ENCODE results near the gene IGFBP7.
"Not testable (repeated sequence)": the region's sequence is repeated elsewhere in the genome, so short reads cannot be mapped to it uniquely, and the experiment has no call there.

The IGFBP7 gene

DNA sequence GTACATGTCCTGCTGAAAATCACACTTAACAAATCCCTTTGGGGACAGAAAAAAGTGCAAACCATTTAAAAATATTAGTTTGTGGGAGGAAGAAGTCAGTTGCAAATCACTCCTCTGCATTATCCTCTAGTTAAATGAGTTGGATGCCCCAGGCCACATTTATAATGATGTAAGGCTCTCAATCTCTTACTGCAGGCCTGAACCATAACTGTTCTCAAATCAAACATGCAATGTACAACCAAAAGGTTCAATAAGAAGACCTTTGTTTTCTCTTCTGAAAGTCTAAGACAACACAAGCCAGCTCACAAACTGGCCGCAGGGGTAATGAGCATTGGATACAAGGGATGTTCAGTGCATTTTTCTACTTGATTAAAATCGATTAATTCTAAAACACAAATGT, 39.7 kb downstream of the IGFBP7 start:
- DNase-seq, result peak in 1 of 4 experiments; percentile 11

DNA sequence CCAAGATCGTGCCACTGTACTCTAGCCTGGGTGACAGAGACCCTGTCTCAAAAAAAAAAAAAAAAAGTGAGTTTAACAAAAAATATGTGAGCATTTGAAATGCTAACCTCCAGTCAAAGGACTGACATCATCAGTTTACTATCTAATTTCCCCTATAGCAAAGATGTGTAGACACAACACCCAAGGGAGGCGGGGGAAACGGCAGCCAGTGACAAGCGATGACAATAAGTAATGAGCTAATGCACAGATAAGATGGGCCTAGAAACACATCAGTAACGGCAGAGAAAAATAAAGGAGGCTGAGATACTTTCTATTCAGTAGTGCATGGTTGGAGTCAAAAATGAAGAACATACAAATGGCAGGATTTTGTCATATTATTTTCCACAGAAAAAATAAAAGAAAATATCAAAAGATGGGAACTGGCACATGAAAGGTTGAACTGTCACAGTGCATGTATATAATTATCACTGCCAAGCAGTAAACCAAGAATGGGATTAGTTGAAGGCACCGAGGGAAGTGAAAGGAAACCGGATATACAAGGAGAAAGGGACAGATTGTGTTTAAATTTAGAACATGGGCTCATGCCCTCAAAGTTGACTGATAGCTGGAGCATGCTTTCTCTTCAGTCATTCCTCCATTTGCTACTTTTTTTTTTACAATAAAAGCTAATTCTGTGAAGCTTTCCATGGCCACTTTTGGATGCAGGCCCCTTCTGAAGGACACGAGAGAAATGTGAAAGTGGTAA, 41.8 kb downstream of the IGFBP7 start:
- DNase-seq, result no peak

DNA sequence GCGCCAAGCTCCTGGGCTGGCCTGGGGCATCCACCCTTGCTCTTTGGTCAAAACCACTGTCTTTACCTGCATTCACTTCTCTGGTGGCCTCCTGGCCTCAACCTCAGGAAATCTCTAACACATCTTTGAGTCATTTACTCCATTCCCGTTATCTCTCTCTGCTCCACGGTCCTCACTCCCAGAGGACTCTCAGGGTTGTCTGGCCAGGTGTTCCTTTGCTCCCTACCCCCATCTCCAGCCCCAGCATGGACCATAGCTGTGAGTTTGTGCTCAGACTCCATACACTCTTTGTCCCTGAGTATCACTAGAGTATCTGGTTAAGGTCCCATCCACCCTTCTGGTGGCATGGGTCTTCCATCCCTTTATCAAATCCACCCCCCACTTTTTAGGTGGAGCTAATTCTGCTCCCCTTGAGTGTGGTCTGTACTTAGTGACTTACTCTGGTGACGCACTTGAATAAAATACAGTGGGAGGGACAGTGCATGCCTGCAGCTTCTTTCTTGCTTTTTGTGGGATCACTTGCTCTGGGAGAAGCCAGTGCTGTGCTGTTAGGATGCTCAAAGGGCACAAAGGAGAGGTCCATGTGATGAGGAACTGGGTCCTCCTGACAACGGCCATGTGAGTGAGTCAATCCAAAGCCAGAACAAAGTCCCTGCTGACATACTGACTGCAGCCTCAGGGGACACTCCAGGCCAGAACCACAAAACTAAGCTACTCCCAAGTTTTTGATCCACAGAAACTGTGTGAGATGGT, 44.3 kb downstream of the IGFBP7 start:
- DNase-seq, result peak; percentile 40 to 68 (median 62)

DNA sequence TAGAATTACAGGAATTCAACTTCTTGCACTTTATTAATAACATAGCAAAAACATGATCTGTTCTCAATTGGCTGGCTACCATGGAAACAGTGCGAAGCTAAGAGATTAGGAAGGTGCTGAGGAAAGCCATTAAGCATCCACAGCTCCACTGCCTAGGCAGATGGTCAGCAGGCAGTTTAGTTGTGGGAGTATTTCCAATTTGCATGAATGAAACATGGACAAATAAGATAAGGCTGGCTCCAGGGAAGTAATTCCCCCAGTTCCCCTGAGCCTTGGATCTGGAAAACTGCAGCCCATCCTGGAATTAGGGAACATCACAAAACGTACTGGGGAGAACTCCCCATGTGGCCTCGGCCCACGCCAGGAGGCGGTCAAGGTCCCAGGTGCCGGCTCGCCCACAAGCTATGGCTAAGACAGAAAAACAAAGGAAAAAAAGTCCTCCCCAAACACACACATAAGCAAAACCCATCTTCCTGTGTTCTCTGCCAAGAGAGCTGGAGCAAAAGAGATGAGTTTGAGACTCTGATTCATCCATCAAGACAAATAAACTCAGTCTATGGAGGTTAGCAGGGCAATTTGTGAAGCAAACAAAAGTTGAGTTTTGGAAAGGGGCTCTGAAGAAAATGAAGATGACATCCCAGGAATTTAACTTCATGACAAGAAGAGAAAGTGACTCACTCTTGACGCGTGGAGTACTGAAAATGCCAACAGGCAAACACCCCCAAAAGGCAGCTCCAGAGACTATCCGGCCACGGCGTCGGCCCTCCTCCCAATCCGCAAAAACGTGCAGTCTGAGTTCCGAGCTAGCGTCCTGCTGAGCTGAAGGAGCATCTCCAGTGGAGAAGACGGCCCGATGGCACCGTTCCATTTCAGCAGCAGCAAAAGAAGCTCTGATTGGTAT, 45.1 kb downstream of the IGFBP7 start:
- DNase-seq, result no peak

DNA sequence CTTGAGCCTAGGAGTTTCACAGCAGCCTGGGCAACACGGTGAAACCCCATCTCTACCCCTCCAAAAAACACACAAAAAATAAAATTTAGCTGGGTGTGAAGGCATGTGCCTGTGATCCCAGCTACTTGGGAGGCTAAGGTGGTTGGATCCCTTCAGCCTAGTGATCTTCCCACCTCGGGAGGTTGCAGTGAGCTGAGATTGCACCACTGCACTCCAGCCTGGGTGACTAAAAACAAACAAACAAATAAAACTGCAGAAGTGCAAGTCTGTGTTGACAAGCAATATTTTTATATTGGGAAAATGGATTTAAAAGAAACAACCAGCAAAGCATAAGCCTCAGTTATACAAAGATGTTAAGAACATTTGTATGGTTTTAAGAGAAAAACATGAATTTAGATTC, 46.1 kb downstream of the IGFBP7 start:
- DNase-seq, result no peak

DNA sequence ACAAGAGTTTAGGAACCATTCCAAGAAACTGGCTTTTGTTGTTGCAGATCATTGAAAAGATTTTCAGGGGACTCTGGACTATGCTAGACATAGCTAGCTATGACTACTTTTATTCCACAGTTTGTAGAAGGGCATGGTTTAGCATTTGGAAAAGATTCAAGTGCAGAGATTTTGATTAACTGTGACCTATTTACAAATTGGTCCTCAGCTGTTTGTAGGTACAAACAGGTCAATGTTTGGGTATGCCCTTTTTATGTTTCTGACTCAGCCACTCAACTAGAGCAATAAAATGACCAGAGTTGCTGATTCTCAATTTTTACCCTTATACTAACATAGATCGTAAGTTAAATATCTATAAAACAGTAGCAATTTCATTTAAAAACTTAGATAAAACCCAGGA, 46.7 kb downstream of the IGFBP7 start:
- DNase-seq, result no peak

DNA sequence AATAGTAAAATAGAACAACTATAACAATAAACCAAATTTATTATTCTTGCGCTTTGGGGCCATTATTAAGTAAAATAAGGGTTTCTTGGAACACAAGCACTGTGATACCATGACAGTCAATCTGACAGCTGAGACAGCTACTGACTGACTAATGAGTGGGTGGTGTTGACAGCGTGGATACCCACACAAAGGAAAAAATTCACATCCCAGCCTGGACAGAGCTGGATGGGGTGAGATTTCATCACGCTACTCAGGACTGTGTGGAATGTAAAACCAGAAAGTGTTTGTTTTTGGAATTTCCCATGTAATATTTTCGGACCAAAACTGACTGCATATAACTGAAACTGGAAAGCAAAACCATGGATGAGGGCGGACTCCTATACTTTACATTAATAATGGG, 48.8 kb downstream of the IGFBP7 start:
- peak in 1 of 4 experiments; percentile 21 for DNase-seq

DNA sequence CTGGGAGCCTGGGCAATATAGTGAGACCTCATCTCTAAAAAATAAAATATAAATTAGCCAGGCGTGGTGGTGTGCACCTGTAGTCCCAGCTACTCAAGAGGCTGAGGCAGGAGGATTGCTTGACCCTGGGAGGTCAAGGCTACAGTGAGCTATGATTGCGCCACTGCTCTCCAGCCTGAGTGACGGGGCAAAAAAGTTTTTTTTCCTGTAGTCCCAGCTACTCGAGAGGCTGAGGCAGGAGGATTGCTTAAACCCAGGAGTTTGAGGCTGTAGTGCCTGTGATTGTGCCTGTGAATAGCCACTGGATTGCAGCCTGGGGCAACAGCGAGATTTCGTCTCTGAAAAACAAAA, 49.5 kb downstream of the IGFBP7 start:
- DNase-seq, result peak in 1 of 4 experiments; percentile 13

DNA sequence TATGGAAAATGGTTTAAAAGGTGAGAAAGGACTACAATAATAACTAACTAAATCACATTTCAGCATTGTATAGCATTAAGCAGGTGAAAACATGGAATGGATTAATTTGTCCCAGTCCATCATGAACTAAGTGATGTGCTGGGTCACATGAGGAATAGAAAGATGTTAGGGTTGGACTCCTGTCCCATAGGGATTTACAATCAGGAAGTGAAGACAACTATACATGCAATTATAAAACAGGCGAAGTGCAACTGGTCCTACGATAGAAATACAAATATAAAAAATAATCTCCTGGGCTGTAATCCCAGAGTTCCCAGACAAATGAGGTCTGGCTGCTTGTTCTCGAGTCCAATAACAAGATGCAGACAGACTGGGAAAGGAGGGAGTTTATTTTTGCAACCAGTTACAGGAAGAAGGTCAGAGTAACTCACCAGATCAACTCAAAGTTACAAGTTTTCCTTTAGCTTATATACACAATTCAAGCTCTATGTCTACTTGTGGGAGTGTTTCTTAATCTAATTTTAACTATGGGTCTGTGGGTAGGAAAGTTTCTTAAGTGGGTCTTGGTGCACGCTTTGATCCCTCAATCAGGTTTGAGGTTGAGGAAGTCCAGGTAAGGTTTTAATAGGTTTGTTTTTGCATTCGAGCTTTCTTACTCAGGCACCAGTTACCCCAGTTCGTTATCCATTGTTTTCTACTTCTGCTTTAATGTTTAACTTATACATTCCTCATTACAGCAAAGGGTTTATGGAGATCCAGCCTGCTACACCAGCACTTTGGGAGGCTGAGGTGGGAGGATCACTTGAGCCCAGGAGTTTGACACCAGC, 50.1 kb downstream of the IGFBP7 start:
- no peak for DNase-seq

DNA sequence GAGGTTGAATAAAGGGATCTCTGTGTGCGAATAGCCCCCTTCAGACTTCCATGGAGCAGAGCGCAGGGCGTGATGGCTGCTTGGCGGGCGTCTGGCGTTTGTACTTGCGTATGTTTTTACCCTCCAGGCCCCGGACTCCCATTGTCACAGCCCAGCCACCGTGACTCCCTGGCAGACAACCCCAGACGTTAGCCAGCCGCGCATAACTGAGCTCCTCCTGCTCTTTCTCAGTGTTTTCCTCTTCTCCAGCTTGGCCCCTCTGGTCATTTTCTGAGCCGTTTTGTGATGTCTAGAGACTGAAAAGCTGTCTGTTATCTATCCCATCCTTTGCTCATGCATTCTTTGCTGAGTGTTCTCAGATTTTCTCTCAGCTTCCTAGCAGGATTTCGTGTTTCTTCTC, 54.3 kb downstream of the IGFBP7 start:
- DNase-seq, result no peak

DNA sequence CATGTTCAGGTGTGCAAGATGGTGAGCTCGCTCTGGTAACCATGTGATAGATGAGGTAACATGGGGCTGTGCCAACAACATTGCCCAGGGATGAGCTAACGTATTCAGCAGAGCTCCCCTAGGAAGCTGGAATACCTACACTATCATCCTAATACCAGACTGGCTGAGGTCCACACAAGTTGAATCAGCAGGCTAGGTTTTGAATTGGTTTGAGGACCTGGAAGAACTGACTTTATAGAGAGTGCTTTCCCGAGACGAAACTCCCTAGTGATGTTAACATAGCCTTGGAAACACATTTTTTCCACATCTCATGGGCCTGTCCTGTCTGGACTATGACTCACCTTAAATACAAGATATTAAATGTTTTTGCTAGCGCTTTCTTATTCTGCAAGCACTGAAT, 56.7 kb downstream of the IGFBP7 start:
- DNase-seq, result no peak

DNA sequence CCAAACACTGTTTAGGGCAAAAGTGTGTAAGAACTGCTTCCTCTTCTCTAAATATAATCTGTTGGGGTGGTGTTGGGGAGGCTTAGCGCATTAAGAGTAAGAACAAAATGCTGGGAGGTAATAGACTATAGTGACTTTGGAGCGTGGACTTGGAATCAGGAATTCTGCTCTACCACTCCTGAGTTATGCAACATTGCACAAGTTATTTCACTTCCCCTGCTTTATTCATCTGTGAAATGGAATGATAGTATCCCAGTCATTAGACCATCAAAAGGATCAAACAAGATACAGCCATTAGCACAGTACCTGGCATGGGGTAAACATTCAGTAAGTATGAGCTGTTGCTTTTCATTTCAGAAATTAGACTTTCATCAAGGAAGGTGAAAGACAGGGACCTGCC, 58.7 kb downstream of the IGFBP7 start:
- DNase-seq, result no peak

DNA sequence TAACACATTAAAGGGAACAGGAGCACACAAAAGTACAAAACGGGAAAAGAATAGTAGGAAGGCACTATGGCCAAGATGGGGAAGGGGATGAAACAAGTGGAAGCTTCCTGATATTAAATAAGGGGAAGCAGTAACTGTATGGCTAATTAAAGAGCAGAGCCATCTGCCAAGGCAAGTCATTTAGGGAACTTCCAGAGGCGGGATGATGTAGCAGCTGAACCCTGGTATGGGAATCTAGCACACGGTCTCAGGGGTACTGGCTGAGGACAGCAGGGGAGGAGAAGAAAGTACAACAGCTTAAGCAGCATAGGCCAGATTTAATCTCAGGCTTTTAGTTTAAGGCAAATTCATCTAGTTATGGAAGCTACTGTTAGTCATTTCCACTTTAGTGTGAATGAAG, 59.1 kb downstream of the IGFBP7 start:
- peak; percentile 80 to 91 (median 86) for DNase-seq

DNA sequence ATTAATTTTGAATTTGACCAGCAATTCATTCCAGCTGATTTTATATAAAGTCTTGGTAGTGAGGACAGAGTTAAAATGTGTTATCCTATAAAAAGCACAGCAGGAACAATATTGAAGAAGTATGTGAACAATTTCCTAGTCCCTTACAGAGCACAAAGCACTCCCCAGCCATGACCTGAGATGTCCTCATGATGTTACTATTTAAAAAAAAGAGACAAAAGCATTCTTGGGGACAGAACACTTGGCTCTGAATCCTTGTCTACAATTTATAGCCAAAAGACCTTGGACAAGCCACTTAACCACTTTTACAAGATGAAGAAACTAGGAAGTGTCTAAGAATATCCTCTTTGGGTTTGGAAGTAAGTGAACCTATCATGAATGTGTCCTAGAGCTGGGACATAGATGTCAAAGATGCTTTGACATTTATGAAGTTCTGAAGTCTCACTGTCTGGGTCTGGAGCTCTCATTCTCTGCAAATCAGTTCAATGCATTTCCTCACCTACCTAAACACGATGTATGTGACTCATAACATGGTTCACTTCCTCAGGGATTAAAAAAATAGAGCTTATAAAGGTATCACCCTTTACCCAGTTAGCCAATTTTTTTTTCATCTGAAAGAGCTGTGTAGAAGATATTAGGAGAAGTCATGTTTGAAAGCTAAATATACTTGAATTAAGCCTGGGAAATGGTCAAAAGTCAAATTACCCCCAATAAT, 61.4 kb downstream of the IGFBP7 start:
- DNase-seq, result no peak

DNA sequence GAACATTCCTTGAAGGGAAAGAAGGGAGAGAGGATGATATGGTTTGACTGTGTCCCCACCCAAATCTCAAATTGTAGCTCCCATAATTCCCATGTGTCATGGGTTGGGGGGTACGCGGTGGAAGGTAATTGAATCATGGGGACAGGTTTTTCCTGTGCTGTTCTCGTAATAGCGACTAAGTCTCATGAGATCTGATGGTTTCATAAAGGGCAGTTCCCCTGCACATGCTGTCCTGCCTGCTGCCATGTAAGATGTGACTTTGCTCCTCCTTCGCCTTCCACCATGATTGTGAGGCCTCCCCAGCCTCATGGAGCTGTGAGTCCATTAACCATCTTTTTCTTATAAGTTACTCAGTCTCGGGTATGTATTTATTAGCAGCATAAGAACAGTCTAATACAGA, 63.1 kb downstream of the IGFBP7 start:
- not testable (repeated sequence) for DNase-seq

DNA sequence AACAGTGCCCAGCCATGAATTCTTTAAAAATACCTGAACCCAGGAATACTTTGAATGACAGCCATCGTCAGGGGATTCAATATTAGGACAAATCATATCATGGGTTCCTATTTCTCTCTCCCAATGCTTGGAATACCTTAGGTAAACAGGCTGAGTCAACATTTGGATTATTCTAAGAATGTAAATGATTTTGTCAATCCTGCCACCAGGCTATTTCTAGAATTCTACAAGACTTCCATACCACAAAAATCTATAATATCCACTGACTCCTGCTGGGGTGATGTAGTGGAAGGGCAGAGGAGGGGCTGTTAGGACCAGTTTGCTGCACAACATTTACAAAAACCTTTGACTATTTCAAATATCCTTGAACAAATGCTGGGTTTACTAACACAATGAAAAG, 65.2 kb downstream of the IGFBP7 start:
- no peak for DNase-seq

DNA sequence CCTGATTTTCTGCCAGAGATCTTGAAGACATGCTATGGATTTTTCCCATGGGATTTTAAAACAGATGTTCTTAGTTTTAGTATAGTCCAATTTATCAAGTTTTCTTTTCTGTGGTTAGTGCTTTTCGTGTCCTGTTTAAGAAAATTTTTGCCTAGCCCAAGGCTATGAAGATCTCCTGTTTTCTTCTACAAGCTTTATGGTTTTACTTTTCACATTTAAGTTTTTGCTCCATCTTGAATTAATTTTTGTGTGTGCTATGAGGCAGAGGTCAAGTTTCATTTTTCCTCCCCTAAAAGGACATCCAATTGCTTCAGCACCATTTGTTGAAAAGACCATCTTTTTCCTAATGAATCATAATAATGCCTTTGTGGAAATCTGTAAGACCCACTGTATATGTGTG, 65.9 kb downstream of the IGFBP7 start:
- DNase-seq, result no peak

DNA sequence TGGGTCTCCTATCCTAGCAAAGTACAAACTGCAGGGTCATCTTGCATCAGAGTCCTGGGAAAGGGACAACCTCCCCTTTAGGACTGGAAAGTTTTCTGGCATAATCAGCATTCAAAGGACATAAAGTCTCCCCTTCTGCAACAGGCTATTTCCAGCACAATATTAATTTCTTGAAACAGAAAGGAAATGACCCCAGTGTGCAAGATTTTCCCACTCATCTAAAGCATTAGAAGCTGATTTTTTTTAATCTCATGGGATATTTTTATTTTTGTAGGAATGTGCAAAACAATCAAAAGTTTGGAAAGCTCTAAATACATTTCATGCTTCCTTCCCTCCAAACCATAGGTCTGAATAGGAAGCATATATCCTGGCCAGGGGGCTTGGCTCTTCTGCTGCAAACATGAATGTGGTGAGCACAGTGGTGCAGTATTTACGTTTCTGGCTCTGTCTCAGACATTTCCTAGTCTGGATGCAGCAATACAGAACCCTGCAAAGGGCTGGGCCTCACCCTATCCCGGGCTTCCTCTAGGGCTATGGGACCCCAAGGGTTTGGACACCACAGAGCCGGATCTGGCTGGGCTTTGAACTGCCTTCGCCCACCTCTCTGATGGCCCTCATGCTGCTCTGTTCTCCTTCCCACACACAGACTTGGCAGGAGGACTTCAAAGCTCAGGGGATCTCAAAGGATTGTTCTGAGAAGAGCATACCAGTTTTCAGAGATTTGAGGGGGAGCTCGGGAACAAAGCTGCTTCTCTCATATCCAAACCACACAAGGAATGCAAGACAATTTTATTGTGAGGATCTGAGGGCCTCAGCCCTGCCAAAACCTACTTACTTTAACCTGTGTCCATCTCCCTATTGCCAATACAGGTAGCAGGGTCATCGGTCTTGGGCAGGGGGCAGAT, 66.6 kb downstream of the IGFBP7 start:
- no peak for DNase-seq

DNA sequence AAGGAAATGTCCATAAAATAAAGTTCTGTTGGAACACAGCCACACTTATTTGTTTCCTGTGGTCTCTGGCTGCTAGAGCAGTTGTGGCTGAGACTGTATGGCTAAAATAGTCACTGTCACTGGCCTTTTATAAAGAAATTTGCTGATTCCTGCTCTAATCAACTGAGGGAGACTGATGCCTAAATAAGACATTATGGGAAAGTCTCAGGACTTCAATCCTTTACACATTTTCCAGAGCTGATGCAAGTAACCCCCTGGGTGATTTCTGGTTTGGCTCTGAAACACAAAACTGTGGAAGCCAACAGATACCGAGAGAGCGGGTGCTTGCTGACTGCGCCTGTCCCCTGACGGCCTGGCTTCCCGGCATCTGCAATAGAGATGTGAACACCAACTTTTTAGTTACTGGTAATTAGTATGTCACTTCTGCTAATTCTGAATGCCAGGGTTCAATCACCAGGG, 67.4 kb downstream of the IGFBP7 start:
- no peak for DNase-seq

DNA sequence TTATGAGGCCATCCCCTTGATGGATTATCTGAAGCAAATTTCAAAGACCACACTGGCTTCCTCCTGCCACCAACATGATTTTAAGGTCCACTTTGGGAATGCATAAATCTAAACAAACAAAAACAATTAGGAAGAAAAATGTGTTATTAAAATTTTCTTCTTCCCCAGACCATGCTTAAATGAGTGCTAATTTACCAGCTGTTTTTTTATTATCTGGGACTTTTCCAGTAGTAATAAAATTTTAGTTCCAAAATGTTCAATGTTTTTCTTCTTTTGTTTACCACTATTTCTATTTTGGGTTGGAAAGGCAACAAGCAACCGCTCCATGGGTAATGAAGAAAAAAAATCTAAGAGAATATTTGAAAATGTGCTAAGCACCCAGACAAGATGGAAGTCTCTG, 69.2 kb downstream of the IGFBP7 start:
- DNase-seq, result no peak

DNA sequence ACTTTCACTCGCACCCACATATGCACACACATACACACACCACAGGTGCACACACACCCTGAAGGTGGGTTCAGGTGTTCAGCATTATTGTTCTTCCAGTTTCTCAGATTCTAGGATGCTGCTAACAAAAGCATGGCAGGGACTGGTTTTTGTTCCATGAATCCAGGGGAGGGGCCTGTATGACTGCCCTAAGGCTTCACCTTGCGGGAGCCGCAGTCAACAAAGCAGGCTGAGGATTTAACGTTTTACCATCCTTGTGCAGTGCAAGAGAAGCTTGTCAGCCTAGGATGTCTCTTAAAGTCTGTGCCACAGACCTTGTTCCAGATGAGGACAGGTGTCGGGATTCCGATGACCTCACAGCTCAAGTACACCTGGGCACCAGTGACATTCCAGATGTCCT, 69.7 kb downstream of the IGFBP7 start:
- no peak for DNase-seq

Measured in suppressor macrophage (primary cell).